Liver (tissue), 9 donors: Measurements from ENCODE around the gene OLIG1. TPM values are rescaled to one million over a fixed set of nuclear protein-coding genes. Genes with fewer than 3 reads are reported as not detected.

Experiments
- DNase-seq: peaks from one replicate; pipeline ENCODE4 v3.0.0-alpha.2; 2017; ENCODE audit warnings: low spot score
- H3K27ac ChIP-seq, 2 donors: one replicate each; pipeline ENCODE4 v1.7.0; 2013; ENCODE audit warnings: inconsistent platforms in 2 of 2, low read length in 2 of 2, control low read depth in 1 of 2, low read depth in 1 of 2, mild to moderate bottlenecking in 1 of 2
- H3K27me3 ChIP-seq, 4 donors: one replicate each; pipeline versions ENCODE4 v1.6.1 to v1.7.0; 2013; ENCODE audit warnings: low read length in 3 of 4, inconsistent platforms in 1 of 4, mild to moderate bottlenecking in 1 of 4, moderate library complexity in 1 of 4; ENCODE audit not compliant: control insufficient read depth in 4 of 4, insufficient read depth in 4 of 4
- H3K36me3 ChIP-seq, 4 donors: one replicate each; pipeline versions ENCODE4 v1.6.1 to v1.7.0; 2013; ENCODE audit warnings: low read length in 3 of 4, mild to moderate bottlenecking in 3 of 4, low read depth in 1 of 4, moderate library complexity in 1 of 4; ENCODE audit not compliant: control insufficient read depth in 4 of 4, insufficient read depth in 3 of 4
- H3K4me1 ChIP-seq, 4 donors: one replicate each; pipeline versions ENCODE4 v1.6.1 to v1.7.0; 2013; ENCODE audit warnings: low read length in 3 of 4, mild to moderate bottlenecking in 3 of 4, moderate library complexity in 1 of 4; ENCODE audit not compliant: control insufficient read depth in 4 of 4, insufficient read depth in 4 of 4
- H3K4me3 ChIP-seq, 3 donors: one replicate each; pipeline versions ENCODE4 v1.6.1 to v1.7.0; 2013; ENCODE audit warnings: low read length in 3 of 3, control low read depth in 1 of 3, low read depth in 1 of 3, mild to moderate bottlenecking in 1 of 3
- H3K9ac ChIP-seq, 2 donors: one replicate each; pipeline ENCODE4 v1.7.0; 2013; ENCODE audit warnings: low read length in 2 of 2, mild to moderate bottlenecking in 2 of 2, moderate library complexity in 2 of 2, control low read depth in 1 of 2, low read depth in 1 of 2
- H3K9me3 ChIP-seq, 4 donors: one replicate each; pipeline versions ENCODE4 v1.6.1 to v1.7.0; 2013; ENCODE audit warnings: low read length in 3 of 4; ENCODE audit not compliant: control insufficient read depth in 4 of 4
- EGR1 ChIP-seq, 2 donors: IDR thresholded peaks; 2 replicates each; pipeline ENCODE4 v1.6.1; 2016 to 2018; ENCODE audit warnings: antibody characterized with exemption in 2 of 2, low read depth in 2 of 2
- FOXA1 ChIP-seq: IDR thresholded peaks from 2 replicates; pipeline ENCODE4 v1.6.1; 2016; ENCODE audit warnings: antibody characterized with exemption
- FOXA2 ChIP-seq: IDR thresholded peaks from 2 replicates; pipeline ENCODE4 v1.6.1; 2016; ENCODE audit warnings: antibody characterized with exemption
- GABPA ChIP-seq, 2 donors: IDR thresholded peaks in 1 of 2; conservative IDR thresholded peaks in 1 of 2; 2 replicates each; pipeline ENCODE4 v1.6.1; 2016; ENCODE audit warnings: antibody characterized with exemption in 2 of 2, mild to moderate bottlenecking in 1 of 2, moderate library complexity in 1 of 2
- HNF4A ChIP-seq, 2 donors: conservative IDR thresholded peaks; 2 replicates each; pipeline ENCODE4 v1.6.1; 2016; ENCODE audit warnings: antibody characterized with exemption in 2 of 2, mild to moderate bottlenecking in 2 of 2
- HNF4G ChIP-seq: IDR thresholded peaks from 2 replicates; pipeline ENCODE4 v1.6.1; 2016; ENCODE audit warnings: antibody characterized with exemption
- JUND ChIP-seq, 2 donors: IDR thresholded peaks; 2 replicates each; pipeline ENCODE4 v1.6.1; 2016; ENCODE audit warnings: antibody characterized with exemption in 2 of 2
- NR2F2 ChIP-seq: IDR thresholded peaks from 2 replicates; pipeline ENCODE4 v1.6.1; 2016; ENCODE audit warnings: antibody characterized with exemption
- RAD21 ChIP-seq, 2 donors: IDR thresholded peaks; 2 replicates each; pipeline ENCODE4 v1.6.1; 2016; ENCODE audit warnings: antibody characterized with exemption in 2 of 2, mild to moderate bottlenecking in 2 of 2
- RXRA ChIP-seq, 2 donors: IDR thresholded peaks; 2 replicates each; pipeline ENCODE4 v1.6.1; 2017 to 2018; ENCODE audit warnings: antibody characterized with exemption in 2 of 2, mild to moderate bottlenecking in 1 of 2
- SP1 ChIP-seq: IDR thresholded peaks from 2 replicates; pipeline ENCODE4 v1.6.1; 2018; ENCODE audit warnings: antibody characterized with exemption, mild to moderate bottlenecking
- TAF1 ChIP-seq: conservative IDR thresholded peaks from 2 replicates; pipeline ENCODE4 v1.6.1; 2016; ENCODE audit warnings: antibody characterized with exemption, mild to moderate bottlenecking
- YY1 ChIP-seq: IDR thresholded peaks from 2 replicates; pipeline ENCODE4 v1.6.1; 2016; ENCODE audit warnings: antibody characterized with exemption, mild to moderate bottlenecking
- WGBS: extraction: QIAGEN DNeasy Blood & Tissue Kit; methylation state at CpG from one replicate; pipeline ENCODE4 v1.1.7; 2013; 5-methylcytosine and 5-hydroxymethylcytosine counted together
- polyA plus RNA-seq, 2 donors: library from polyadenylated mRNA; stranded (reverse) in 1 of 2; unstranded in 1 of 2; fragments of 200-250 nt in 1 of 2; fragments of >200 nt in 1 of 2; fragmentation: Nextera tagmentation in 1 of 2; extraction: Ambion mirVana in 1 of 2; gene quantifications; one replicate each; pipeline versions ENCODE4 v1.2.1 to v1.2.3, GENCODE V29; 2013 to 2015
- total RNA-seq, 2 donors: library from RNA; depleted of rRNA; stranded (reverse); fragments of >200 nt; gene quantifications; one replicate each; pipeline ENCODE4 v1.2.3, GENCODE V29; 2014
- TF ChIP-seq, protein P1 (sequence below): IDR thresholded peaks from 2 replicates; pipeline ENCODE4 v1.6.1; 2016; ENCODE audit warnings: antibody characterized with exemption
- TF ChIP-seq, protein P2 (sequence below): IDR thresholded peaks from 2 replicates; pipeline ENCODE4 v1.6.1; 2016; ENCODE audit warnings: antibody characterized with exemption
- TF ChIP-seq, protein P3 (sequence below): IDR thresholded peaks from 2 replicates; pipeline ENCODE4 v1.6.1; 2016; ENCODE audit warnings: antibody characterized with exemption, mild to moderate bottlenecking
- TF ChIP-seq, protein P4 (sequence below): fragments of 150-350 bp; IDR thresholded peaks from 2 replicates; pipeline ENCODE4 v1.5.1; 2017; ENCODE audit warnings: improper control_type of control experiment, low read depth, low read length; ENCODE audit not compliant: missing input control
- TF ChIP-seq, protein P5 (sequence below): IDR thresholded peaks from 2 replicates; pipeline ENCODE4 v1.6.1; 2016; ENCODE audit warnings: antibody characterized with exemption
- donor health status: healthy.
- donor health status: healthy.
- donor health status: healthy.
- donor health status: healthy.
- donor health status: healthy.

OLIG1 gene
- total and polyA plus RNA-seq, 4 donors = 0.19 TPM; not detected in 3

DNA sequence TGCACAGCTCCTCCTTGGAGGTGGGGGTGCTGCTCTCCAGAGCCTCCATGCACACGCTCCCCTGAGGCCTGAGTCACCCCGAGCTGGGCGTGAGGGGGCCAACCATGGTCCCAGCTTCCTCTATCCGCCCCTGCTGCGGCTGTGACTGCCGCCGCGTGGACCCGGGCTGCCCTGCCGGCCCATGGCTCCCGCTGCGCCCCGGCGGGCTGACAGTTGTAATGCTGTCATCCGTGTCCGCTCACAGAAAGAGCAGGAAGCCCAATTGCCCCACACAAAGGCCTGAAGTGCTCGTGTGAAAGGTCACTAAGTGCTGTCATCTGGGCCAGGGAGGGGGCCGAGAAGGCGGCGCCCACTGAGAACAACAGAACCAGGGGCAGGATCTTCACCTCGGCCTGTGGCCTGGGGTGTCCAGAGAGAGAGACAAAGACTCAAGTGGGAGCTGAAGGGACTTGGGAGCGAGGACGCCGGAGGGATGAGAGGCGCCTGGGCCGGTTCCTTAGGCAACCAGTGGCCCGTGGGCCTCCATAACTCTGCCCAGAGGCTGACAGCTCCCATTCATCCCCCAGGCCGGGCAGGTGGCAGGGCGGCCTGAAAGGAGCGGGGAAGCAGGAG lies 31.5 kb downstream of the OLIG1 start (continued):
- TF ChIP-seq, protein P1, sequence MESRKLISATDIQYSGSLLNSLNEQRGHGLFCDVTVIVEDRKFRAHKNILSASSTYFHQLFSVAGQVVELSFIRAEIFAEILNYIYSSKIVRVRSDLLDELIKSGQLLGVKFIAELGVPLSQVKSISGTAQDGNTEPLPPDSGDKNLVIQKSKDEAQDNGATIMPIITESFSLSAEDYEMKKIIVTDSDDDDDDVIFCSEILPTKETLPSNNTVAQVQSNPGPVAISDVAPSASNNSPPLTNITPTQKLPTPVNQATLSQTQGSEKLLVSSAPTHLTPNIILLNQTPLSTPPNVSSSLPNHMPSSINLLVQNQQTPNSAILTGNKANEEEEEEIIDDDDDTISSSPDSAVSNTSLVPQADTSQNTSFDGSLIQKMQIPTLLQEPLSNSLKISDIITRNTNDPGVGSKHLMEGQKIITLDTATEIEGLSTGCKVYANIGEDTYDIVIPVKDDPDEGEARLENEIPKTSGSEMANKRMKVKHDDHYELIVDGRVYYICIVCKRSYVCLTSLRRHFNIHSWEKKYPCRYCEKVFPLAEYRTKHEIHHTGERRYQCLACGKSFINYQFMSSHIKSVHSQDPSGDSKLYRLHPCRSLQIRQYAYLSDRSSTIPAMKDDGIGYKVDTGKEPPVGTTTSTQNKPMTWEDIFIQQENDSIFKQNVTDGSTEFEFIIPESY = no peak
- no peak for TF ChIP-seq RXRA (IDR thresholded peaks at IDR 0.05)

DNA sequence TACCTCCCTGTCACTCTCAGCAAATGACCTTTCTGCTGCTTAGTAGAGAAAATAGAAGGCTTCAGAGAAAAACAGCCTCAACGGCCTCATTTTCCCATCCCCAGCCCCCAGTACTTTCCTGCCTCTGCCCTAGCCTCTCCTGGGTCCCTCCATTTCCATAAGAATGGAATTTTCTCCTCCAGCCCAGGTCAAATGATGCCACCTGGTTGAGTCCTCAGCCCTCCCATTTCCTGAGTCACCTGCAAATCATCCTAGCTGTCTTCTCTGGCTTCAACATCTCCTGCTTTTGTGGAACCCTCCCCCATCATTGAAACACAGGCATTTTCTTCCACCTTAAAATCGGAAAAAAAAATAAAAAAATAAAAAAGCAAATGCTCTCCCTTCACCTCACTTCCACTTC lies 35.1 kb downstream of the OLIG1 start:
- 26% methylated on average over 2 of the region's 2 CpGs for WGBS
- Histone ChIP-seq H3K4me1 (no peaks in the 10 kb centered on the region), H3K27me3 (peaks cover 0 to 6% (median 3%) of the 10 kb centered on the region in 4 donors), H3K9ac (no peak overlapping the region), H3K9me3 (no peaks in the 10 kb centered on the region), H3K36me3 (no peaks in the 10 kb centered on the region), H3K27ac (no peak overlapping the region), H3K4me3 (no peak overlapping the region)
- TF ChIP-seq SP1 = no peak
- no peak for TF ChIP-seq JUND (IDR thresholded peaks at IDR 0.05)
- no peak for TF ChIP-seq RXRA (IDR thresholded peaks at IDR 0.05)
- TF ChIP-seq HNF4A (conservative IDR thresholded peaks at IDR 0.05) = no peak
- no peak for TF ChIP-seq TAF1
- no peak for TF ChIP-seq RAD21 (IDR thresholded peaks at IDR 0.05)
- TF ChIP-seq FOXA1 = no peak
- no peak for TF ChIP-seq EGR1 (IDR thresholded peaks at IDR 0.05; ENCODE audit: low read depth in 2 of 2)
- no peak for TF ChIP-seq GABPA (IDR thresholded peaks at IDR 0.05 in 1 of 2, conservative IDR thresholded peaks at IDR 0.05 in 1 of 2)
- TF ChIP-seq YY1 = no peak
- no peak for TF ChIP-seq NR2F2
- TF ChIP-seq, protein P1 = no peak
- TF ChIP-seq, protein P2, sequence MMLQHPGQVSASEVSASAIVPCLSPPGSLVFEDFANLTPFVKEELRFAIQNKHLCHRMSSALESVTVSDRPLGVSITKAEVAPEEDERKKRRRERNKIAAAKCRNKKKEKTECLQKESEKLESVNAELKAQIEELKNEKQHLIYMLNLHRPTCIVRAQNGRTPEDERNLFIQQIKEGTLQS = no peak
- TF ChIP-seq, protein P3, sequence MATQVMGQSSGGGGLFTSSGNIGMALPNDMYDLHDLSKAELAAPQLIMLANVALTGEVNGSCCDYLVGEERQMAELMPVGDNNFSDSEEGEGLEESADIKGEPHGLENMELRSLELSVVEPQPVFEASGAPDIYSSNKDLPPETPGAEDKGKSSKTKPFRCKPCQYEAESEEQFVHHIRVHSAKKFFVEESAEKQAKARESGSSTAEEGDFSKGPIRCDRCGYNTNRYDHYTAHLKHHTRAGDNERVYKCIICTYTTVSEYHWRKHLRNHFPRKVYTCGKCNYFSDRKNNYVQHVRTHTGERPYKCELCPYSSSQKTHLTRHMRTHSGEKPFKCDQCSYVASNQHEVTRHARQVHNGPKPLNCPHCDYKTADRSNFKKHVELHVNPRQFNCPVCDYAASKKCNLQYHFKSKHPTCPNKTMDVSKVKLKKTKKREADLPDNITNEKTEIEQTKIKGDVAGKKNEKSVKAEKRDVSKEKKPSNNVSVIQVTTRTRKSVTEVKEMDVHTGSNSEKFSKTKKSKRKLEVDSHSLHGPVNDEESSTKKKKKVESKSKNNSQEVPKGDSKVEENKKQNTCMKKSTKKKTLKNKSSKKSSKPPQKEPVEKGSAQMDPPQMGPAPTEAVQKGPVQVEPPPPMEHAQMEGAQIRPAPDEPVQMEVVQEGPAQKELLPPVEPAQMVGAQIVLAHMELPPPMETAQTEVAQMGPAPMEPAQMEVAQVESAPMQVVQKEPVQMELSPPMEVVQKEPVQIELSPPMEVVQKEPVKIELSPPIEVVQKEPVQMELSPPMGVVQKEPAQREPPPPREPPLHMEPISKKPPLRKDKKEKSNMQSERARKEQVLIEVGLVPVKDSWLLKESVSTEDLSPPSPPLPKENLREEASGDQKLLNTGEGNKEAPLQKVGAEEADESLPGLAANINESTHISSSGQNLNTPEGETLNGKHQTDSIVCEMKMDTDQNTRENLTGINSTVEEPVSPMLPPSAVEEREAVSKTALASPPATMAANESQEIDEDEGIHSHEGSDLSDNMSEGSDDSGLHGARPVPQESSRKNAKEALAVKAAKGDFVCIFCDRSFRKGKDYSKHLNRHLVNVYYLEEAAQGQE = no peak
- no peak for TF ChIP-seq FOXA2
- TF ChIP-seq, protein P4, sequence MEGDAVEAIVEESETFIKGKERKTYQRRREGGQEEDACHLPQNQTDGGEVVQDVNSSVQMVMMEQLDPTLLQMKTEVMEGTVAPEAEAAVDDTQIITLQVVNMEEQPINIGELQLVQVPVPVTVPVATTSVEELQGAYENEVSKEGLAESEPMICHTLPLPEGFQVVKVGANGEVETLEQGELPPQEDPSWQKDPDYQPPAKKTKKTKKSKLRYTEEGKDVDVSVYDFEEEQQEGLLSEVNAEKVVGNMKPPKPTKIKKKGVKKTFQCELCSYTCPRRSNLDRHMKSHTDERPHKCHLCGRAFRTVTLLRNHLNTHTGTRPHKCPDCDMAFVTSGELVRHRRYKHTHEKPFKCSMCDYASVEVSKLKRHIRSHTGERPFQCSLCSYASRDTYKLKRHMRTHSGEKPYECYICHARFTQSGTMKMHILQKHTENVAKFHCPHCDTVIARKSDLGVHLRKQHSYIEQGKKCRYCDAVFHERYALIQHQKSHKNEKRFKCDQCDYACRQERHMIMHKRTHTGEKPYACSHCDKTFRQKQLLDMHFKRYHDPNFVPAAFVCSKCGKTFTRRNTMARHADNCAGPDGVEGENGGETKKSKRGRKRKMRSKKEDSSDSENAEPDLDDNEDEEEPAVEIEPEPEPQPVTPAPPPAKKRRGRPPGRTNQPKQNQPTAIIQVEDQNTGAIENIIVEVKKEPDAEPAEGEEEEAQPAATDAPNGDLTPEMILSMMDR = no peak
- TF ChIP-seq HNF4G = no peak
- TF ChIP-seq, protein P5, sequence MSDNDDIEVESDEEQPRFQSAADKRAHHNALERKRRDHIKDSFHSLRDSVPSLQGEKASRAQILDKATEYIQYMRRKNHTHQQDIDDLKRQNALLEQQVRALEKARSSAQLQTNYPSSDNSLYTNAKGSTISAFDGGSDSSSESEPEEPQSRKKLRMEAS = no peak
- no peak for DNase-seq
